Stimulated activated CD4-positive, alpha-beta T cell treated with anti-CD3 and anti-CD28 coated beads, Interleukin-12 subunit alpha, Interleukin-12 subunit beta, amount 100 ng/mL, for 24 hours (primary cell): Measurements from ENCODE around the gene PIK3CD.

Experiments
- DNase-seq, 2 experiments: peaks; one replicate each; pipeline ENCODE4 v3.0.0-alpha.2; 2020; ENCODE audit warnings: low read depth in 2 of 2

PIK3CD gene

GRCh38 chr1:9651565-9652378 is at the start of gene PIK3CD:
Gene PIK3CD, plus strand, starts transcription at chr1:9651731. Its CDS starts 58,725 bp downstream, at chr1:9710456.
- DNase-seq = no peak

GRCh38 chr1:9601942-9602793 is 49.4 kb upstream of the PIK3CD start:
- no peak for DNase-seq

GRCh38 chr1:9602794-9603167 is 48.8 kb upstream of the PIK3CD start:
- no peak for DNase-seq

- no peak for DNase-seq
Measured at GRCh38 chr1:9603307-9603706, 48.2 kb upstream of the PIK3CD start.

- no peak for DNase-seq
Measured at GRCh38 chr1:9603766-9604753, 47.5 kb upstream of the PIK3CD start.

GRCh38 chr1:9604836-9605235 is 46.7 kb upstream of the PIK3CD start:
- DNase-seq = no peak

- DNase-seq = no peak
Measured at GRCh38 chr1:9605946-9606455, 45.5 kb upstream of the PIK3CD start.

- no peak for DNase-seq
Measured at GRCh38 chr1:9606458-9606857, 45.1 kb upstream of the PIK3CD start.

- DNase-seq = no peak
Measured at GRCh38 chr1:9606948-9607347, 44.6 kb upstream of the PIK3CD start.

- no peak for DNase-seq
Measured at GRCh38 chr1:9607352-9607751, 44.2 kb upstream of the PIK3CD start.

- no peak for DNase-seq
Measured at GRCh38 chr1:9609998-9610397, 41.5 kb upstream of the PIK3CD start.

- no peak for DNase-seq
Measured at GRCh38 chr1:9610548-9610947, 41.0 kb upstream of the PIK3CD start.

- no peak for DNase-seq
Measured at GRCh38 chr1:9611716-9612115, 39.8 kb upstream of the PIK3CD start.

GRCh38 chr1:9612162-9612845 is 39.2 kb upstream of the PIK3CD start:
- DNase-seq = no peak

GRCh38 chr1:9612871-9613624 is 38.5 kb upstream of the PIK3CD start:
- no peak for DNase-seq

GRCh38 chr1:9613625-9614299 is 37.8 kb upstream of the PIK3CD start:
- DNase-seq = no peak

- DNase-seq = peak in 1 of 2 experiments; percentile 51
Measured at GRCh38 chr1:9615316-9616063, 36.0 kb upstream of the PIK3CD start.

GRCh38 chr1:9618909-9619679 is 32.4 kb upstream of the PIK3CD start:
- DNase-seq = no peak
